Neural progenitor cell (in vitro differentiated cells): ENCODE results near the gene TFF2. TPM values are rescaled to one million over a fixed set of nuclear protein-coding genes. Genes with fewer than 3 reads are reported as not detected.

ENCODE experiments used
- DNase-seq: peaks from one replicate; pipeline ENCODE4 v3.0.0-alpha.2; 2016; ENCODE audit warnings: low spot score
- H2AFZ ChIP-seq: fragments of 200-600 bp; sonication (generic); replicated peaks from 2 replicates; pipeline ENCODE4 v1.6.1; 2016; ENCODE audit warnings: antibody characterized with exemption
- H3F3A ChIP-seq: fragments of 200-600 bp; sonication (generic); 2 replicates; pipeline ENCODE4 v1.6.1; 2016; ENCODE audit warnings: antibody characterized with exemption, low read depth
- H3K27ac ChIP-seq: fragments of 200-600 bp; sonication (generic); 2 replicates; pipeline ENCODE4 v1.5.1; 2016; ENCODE audit warnings: mild to moderate bottlenecking
- H3K27me3 ChIP-seq: fragments of 200-600 bp; sonication (generic); 2 replicates; pipeline ENCODE4 v1.6.1; 2016; ENCODE audit warnings: mild to moderate bottlenecking, moderate library complexity
- H3K36me3 ChIP-seq: fragments of 200-600 bp; sonication (generic); 2 replicates; pipeline ENCODE4 v1.5.1; 2016
- H3K4me1 ChIP-seq: fragments of 200-600 bp; sonication (generic); 2 replicates; pipeline ENCODE4 v1.6.1; 2016; ENCODE audit warnings: mixed run types
- H3K4me2 ChIP-seq: fragments of 200-600 bp; sonication (generic); 2 replicates; pipeline ENCODE4 v1.6.1; 2016
- H3K4me3 ChIP-seq: fragments of 200-600 bp; sonication (generic); 2 replicates; pipeline ENCODE4 v1.5.1; 2016
- H3K79me2 ChIP-seq: fragments of 200-600 bp; sonication (generic); 2 replicates; pipeline ENCODE4 v1.6.1; 2016; ENCODE audit warnings: low read depth
- H3K9ac ChIP-seq: fragments of 200-600 bp; sonication (generic); 2 replicates; pipeline ENCODE4 v1.6.1; 2016
- H3K9me3 ChIP-seq: fragments of 200-600 bp; sonication (generic); 2 replicates; pipeline ENCODE4 v1.5.1; 2016; ENCODE audit warnings: low read depth
- H4K20me1 ChIP-seq: fragments of 200-600 bp; sonication (generic); 2 replicates; pipeline ENCODE4 v1.6.1; 2016; ENCODE audit warnings: low read depth
- H3K27ac Mint-ChIP-seq: 3 replicates; pipeline ENCODE4 v1.8.0; 2021; ENCODE audit warnings: mixed read lengths
- H3K27me3 Mint-ChIP-seq: 2 replicates; pipeline ENCODE4 v1.8.0; 2022; ENCODE audit warnings: low read depth, mild to moderate bottlenecking, inconsistent platforms, moderate library complexity, mixed read lengths; ENCODE audit not compliant: insufficient read depth
- H3K36me3 Mint-ChIP-seq: 3 replicates; pipeline ENCODE4 v1.8.0; 2021; ENCODE audit warnings: mixed read lengths
- H3K4me1 Mint-ChIP-seq: 3 replicates; pipeline ENCODE4 v1.8.0; 2021; ENCODE audit warnings: mixed read lengths
- H3K4me3 Mint-ChIP-seq: 3 replicates; pipeline ENCODE4 v1.8.0; 2021; ENCODE audit warnings: mild to moderate bottlenecking, moderate library complexity, mixed read lengths
- H3K9me3 Mint-ChIP-seq: 3 replicates; pipeline ENCODE4 v1.8.0; 2020; ENCODE audit warnings: mixed read lengths
- CTCF ChIP-seq: fragments of 200-600 bp; sonication (generic); IDR thresholded peaks from 2 replicates; pipeline ENCODE4 v1.5.1; 2017; ENCODE audit warnings: antibody characterized with exemption, mild to moderate bottlenecking
- EZH2 ChIP-seq: fragments of 200-600 bp; sonication (generic); IDR thresholded peaks from 2 replicates; pipeline ENCODE4 v1.6.1; 2017; ENCODE audit warnings: antibody characterized with exemption, mild to moderate bottlenecking, moderate library complexity
- EZH2phosphoT487 ChIP-seq: fragments of 200-600 bp; sonication (generic); IDR thresholded peaks from 2 replicates; pipeline ENCODE4 v1.6.1; 2017; ENCODE audit warnings: antibody characterized with exemption
- total RNA-seq: library from RNA; depleted of rRNA; stranded (reverse); fragments of >200 nt; gene quantifications from 2 replicates; pipeline ENCODE4 v1.2.3, GENCODE V29; 2015; ENCODE audit warnings: low replicate concordance

Gene TFF2
- total RNA-seq, 1 donor from 2014 or later, result not detected

DNA sequence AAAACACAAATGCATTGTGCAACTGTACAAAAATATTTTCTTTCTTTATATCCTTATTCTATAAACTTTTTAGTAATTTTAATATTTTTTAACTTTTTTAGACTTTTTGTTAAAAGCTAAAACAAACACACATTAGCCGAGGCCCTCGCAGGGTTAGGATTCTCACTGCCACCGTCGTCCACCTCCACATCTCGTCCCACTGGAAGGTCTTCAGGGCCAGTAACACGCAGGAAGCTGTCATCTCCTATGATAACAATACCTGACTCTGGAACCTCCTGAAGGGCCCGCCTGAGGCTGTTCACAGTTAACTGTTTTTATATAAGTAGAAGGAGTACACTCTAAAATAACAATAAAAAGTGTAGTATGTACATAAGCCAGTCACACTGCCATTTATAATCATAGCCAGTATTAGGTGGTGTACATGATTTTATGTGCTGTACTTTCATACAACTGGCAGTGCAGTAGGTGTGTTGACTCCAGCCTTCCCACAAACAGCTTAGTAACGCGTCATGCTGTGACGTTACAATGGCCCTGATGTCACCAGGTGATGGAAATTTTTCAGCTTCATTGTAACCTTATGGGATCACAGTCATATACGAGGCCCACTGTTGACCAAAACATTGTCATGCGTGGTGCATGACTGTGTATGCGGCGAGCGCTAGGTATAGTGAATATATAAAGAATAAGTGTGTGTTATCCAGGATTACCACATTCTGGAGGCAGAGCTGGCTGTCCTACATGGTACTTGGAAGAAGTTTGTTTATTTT lies 8.8 kb downstream of the TFF2 start:
- Histone ChIP-seq H3K4me3 (no peak overlapping the region), H3K9ac (no peak overlapping the region), H3K79me2 (no peaks in the 10 kb centered on the region), H3F3A (peaks cover 10% of the 10 kb centered on the region), H3K27ac (no peak overlapping the region), H3K36me3 (no peaks in the 10 kb centered on the region), H3K9me3 (no peaks in the 10 kb centered on the region), H4K20me1 (no peaks in the 10 kb centered on the region), H2AFZ (no peak overlapping the region), H3K27me3 (no peaks in the 10 kb centered on the region), H3K4me1 (peaks cover 5% of the 10 kb centered on the region), H3K4me2 (no peak overlapping the region)
- H3K27ac Mint-ChIP-seq, result no peak overlapping the region
- no peak overlapping the region for H3K4me3 Mint-ChIP-seq
- H3K4me1 Mint-ChIP-seq, result peaks cover 36% of the 10 kb centered on the region
- no peak for TF ChIP-seq CTCF
- no peak for TF ChIP-seq EZH2
- no peak for TF ChIP-seq EZH2phosphoT487
- DNase-seq, result no peak
- H3K36me3 Mint-ChIP-seq, result no peaks in the 10 kb centered on the region
- H3K9me3 Mint-ChIP-seq, result no peaks in the 10 kb centered on the region
- peaks cover 4% of the 10 kb centered on the region for H3K27me3 Mint-ChIP-seq

DNA sequence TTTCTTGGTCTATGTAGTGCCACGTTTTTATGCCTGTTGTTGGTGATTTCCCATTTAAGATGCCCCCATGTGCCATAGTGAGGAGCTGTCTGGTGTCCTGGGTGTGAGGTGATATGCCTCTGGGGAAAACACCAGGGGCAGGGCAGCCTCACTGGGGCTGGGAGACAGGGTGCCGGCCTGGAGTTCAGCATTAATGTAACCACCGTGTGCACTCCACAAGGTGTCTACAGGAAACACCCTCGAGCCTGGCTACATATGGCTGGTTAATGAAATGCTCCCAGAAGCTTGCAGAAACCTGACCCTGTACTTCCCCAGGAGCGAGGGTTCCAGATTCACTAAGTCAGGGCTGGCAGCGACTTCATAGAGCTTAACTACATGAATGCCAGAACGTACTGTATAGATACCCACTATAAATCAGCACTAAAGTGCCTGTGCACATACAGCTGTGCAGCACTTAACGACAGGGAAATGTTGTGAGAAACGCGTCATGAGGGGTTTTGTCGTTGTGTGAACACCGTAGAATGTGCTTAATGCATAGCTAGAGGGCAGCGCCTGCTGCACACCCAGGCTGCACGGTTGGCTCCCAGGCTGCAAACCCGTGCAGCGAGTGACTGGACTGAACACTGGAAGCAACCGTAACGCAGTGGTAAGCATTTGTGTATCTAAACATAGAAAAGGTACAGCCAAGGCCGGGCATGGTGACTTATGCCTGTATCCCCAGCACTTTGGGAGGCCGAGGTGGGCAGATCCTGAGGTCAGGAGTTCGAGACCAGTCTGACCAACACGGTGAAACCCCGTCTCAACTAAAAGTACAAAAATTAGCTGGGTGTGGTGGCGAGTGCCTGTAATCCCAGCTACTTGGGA lies 10.4 kb downstream of the TFF2 start:
- no peaks in the 10 kb centered on the region for H3K79me2 ChIP-seq
- H3K4me3 Mint-ChIP-seq, result no peak overlapping the region
- no peak overlapping the region for H3K4me2 ChIP-seq
- peaks cover 4% of the 10 kb centered on the region for H3K27me3 Mint-ChIP-seq
- H3K9me3 ChIP-seq, result no peaks in the 10 kb centered on the region
- DNase-seq, result no peak
- H3K36me3 ChIP-seq, result no peaks in the 10 kb centered on the region
- no peaks in the 10 kb centered on the region for H4K20me1 ChIP-seq
- no peak overlapping the region for H3K9ac ChIP-seq
- no peak overlapping the region for H2AFZ ChIP-seq
- H3F3A ChIP-seq, result peaks cover 10% of the 10 kb centered on the region
- no peaks in the 10 kb centered on the region for H3K36me3 Mint-ChIP-seq
- H3K4me3 ChIP-seq, result no peak overlapping the region
- H3K4me1 ChIP-seq, result peaks cover 15% of the 10 kb centered on the region
- no peak overlapping the region for H3K27ac ChIP-seq
- no peaks in the 10 kb centered on the region for H3K27me3 ChIP-seq
- peaks cover 48% of the 10 kb centered on the region for H3K4me1 Mint-ChIP-seq
- no peaks in the 10 kb centered on the region for H3K9me3 Mint-ChIP-seq
- no peak for TF ChIP-seq EZH2
- no peak for TF ChIP-seq CTCF
- TF ChIP-seq EZH2phosphoT487, result no peak
- H3K27ac Mint-ChIP-seq, result peak overlapping the region; percentile 38

DNA sequence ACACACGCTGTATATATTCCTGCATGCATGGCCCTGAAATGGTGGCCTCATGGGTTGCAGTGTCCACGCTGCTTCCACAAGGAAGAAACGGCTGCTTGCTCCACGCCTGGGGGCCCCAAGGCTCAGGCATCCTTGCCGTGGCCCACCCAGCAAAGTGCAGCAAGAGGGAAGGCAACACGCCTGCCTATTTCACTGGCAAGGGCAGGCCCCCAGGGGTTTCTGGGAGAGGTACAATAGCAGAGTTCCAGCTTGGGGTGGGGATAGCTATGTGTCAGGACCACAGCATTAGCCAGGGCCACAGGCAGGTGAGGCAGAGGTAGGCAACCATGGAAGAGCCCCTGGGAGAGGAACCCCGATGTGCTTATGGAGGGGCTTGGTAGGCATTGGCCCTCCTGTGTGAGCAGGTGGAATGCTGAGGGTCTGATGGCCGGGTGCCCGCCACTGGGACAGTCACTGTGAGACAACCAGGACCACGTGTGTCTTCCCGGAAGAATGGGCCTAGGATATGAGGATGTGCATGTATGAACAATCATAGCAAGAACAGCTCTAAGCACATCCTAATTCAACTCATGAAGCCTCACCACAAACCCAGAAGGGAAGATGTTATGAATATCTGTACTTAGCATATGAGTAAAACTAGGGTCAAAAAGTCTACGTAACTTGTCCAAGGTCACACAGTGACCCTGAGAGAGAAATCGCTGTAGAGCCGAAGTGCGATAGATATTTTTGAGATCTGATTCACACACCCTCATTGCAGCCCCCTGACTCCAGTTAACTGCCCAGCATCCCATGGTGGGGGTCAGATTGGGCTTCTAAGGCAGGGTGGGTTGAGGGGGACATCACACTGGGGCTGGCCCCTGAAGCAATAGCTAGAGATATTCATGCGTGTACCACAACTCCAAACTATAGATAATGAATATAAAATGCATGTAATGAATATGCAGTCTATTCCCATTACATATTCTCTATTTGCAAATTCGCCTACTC lies 11.8 kb downstream of the TFF2 start:
- DNase-seq, result no peak
- H3K27ac Mint-ChIP-seq, result peak overlapping the region; percentile 79
- TF ChIP-seq EZH2phosphoT487 (no peak), CTCF (no peak), EZH2 (no peak)

More for the DNA sequence above, 11.8 kb downstream of the TFF2 start:
- no peaks in the 10 kb centered on the region for H3K79me2 ChIP-seq
- Mint-ChIP-seq H3K9me3 (no peaks in the 10 kb centered on the region), H3K4me1 (peaks cover 43% of the 10 kb centered on the region), H3K4me3 (no peak overlapping the region), H3K36me3 (no peaks in the 10 kb centered on the region), H3K27me3 (peaks cover 7% of the 10 kb centered on the region)
- peaks cover 10% of the 10 kb centered on the region for H3F3A ChIP-seq
- no peaks in the 10 kb centered on the region for H3K36me3 ChIP-seq
- H3K9ac ChIP-seq, result no peak overlapping the region
- peak overlapping the region; percentile 93 for H2AFZ ChIP-seq
- no peak overlapping the region for H3K4me3 ChIP-seq
- peaks cover 15% of the 10 kb centered on the region for H3K4me1 ChIP-seq
- H4K20me1 ChIP-seq, result no peaks in the 10 kb centered on the region
- no peak overlapping the region for H3K4me2 ChIP-seq
- no peak overlapping the region for H3K27ac ChIP-seq
- no peaks in the 10 kb centered on the region for H3K27me3 ChIP-seq
- no peaks in the 10 kb centered on the region for H3K9me3 ChIP-seq
